Stimulated activated naive CD8-positive, alpha-beta T cell treated with anti-CD3 and anti-CD28 coated beads, Interleukin-15, amount 100 ng/mL, for 72 hours (primary cell): ENCODE results near the gene CRYL1.

Source experiments
- ATAC-seq: fragments of 150-1000 bp; cut with Tn5 transposase; 2 replicates; pipeline ENCODE4 v1.10.0; 2021; ENCODE audit warnings: mild to moderate bottlenecking, moderate library complexity
- DNase-seq, 2 donors: peaks; one replicate each; pipeline ENCODE4 v3.0.0; 2021 to 2022
- H3K27ac Mint-ChIP-seq, 2 donors: one replicate each; pipeline ENCODE4 v1.8.0; 2022; ENCODE audit warnings: mild to moderate bottlenecking in 2 of 2, mixed read lengths in 2 of 2, moderate library complexity in 2 of 2
- H3K27me3 Mint-ChIP-seq: one replicate; pipeline ENCODE4 v1.8.0; 2022; ENCODE audit warnings: mixed read lengths
- H3K4me1 Mint-ChIP-seq: one replicate; pipeline ENCODE4 v1.8.0; 2022; ENCODE audit warnings: mild to moderate bottlenecking, mixed read lengths
- H3K4me3 Mint-ChIP-seq, 2 donors: one replicate each; pipeline ENCODE4 v1.8.0; 2022; ENCODE audit warnings: mild to moderate bottlenecking in 2 of 2, mixed read lengths in 2 of 2, moderate library complexity in 1 of 2
- H3K9me3 Mint-ChIP-seq, 2 donors: one replicate each; pipeline ENCODE4 v1.8.0; 2022; ENCODE audit warnings: mixed read lengths in 2 of 2

Gene CRYL1

DNA sequence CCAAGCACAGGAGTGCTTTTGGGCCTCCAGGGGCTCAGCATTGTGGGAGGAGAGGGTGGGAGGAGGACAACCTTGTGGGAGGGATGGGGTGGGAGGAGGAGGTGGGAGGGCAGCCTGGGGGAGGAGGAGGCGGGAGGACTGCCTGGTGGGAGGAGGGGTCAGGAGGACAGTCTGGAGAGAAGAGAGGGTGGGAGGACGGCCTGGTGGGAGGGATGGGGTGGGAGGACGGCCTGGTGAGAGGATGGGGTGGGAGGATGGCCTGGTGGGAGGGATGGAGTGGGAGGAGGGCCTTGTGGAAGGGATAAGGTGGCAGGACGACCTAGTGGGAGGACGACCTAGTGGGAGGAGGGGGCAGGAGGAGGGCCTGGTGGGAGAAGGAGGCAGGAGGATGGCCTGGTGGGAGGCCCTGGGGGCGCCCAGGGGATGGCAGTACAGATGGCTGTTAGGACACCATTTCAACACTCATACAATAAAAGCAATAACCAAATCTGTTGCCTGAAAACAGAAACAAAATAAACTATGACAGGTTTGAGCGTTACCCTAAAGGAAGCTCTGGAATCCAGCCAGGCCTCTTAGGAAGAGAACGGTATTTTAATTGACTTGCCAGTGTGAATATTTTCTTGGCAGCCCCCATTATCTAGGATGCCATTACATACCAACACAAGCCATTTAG lies 63.7 kb downstream of the CRYL1 start:
- ATAC-seq: peak; percentile 64

DNA sequence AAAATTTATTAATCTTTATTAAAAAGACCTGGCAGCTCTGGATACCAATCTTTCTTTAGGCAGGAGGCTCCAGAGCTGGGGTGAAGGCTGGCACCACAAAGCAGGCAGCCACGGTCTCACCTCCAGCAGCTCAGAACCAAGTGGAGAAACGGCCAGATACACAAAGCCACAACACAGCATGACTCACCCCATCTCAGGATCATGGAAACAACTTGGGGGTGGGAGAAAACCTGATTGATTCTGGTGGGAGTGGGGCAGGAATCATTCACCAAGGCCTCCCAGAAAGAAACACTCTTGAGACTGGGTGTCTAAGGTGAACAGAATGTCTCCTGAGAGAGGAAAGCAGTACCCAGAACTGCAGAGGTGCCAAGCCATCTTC lies 64.2 kb downstream of the CRYL1 start:
- H3K4me3 Mint-ChIP-seq: peak overlapping the region; percentile 32 to 62
- H3K27ac Mint-ChIP-seq: peak overlapping the region; percentile 70 to 83
- no peaks in the 10 kb centered on the region for H3K9me3 Mint-ChIP-seq
- DNase-seq: peak in 1 of 2 donors; percentile 19
- ATAC-seq: peak; percentile 72
- H3K27me3 Mint-ChIP-seq: no peaks in the 10 kb centered on the region
- peaks cover 57% of the 10 kb centered on the region for H3K4me1 Mint-ChIP-seq

More for the DNA sequence above, 63.7 kb downstream of the CRYL1 start:
- no peaks in the 10 kb centered on the region for H3K9me3 Mint-ChIP-seq
- H3K27me3 Mint-ChIP-seq: no peaks in the 10 kb centered on the region
- peak overlapping the region; percentile 48 to 81 for H3K27ac Mint-ChIP-seq
- H3K4me1 Mint-ChIP-seq: peaks cover 52% of the 10 kb centered on the region
- DNase-seq: no peak
- peak overlapping the region in 1 of 2 donors; percentile 15 for H3K4me3 Mint-ChIP-seq

DNA sequence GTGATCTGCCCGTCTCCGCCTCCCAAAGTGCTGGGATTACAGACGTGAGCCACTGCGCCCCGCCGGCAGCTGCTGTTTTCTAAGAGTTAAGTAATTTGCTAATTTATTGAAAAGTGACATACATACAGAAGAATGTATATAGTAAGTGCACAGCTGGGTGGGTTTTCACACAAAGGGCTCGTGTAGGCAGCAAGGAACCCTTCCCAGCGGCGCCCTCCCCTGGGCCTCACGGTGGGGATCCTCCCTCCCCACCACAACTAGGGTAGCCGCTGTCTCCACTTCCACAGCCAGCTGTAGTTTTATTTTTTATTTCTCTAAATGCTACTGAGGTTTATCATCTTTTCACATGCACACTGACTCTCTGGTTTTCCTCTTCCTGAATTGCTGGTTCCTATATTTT lies 64.9 kb downstream of the CRYL1 start:
- DNase-seq (no peak), ATAC-seq (no peak)
- Mint-ChIP-seq H3K4me1 (peaks cover 55% of the 10 kb centered on the region), H3K27ac (peak overlapping the region; percentile 68 to 81), H3K27me3 (no peaks in the 10 kb centered on the region), H3K9me3 (no peaks in the 10 kb centered on the region), H3K4me3 (peak overlapping the region; percentile 16 to 62)

DNA sequence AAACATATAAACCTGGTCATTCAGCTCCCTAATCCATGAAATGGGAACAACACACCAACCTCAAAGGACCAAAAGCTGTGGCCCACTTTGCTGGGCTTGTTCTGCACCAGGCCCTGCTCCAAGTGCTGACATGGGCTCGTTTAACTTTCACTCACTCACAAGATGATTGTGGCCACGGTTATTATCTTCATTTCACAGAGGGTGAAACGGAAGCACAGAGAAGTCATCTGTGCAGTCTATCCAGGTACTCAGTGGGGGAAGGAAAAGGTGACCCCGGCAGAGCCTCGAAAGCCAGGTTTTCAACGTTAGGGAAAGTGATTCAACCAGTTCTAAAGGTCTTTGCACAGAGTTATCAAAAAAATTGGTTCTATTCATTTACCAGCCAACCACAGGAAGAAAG lies 68.0 kb downstream of the CRYL1 start:
- Mint-ChIP-seq H3K27me3 (no peaks in the 10 kb centered on the region), H3K4me1 (peaks cover 43% of the 10 kb centered on the region), H3K27ac (no peak overlapping the region), H3K4me3 (peak overlapping the region in 1 of 2 donors; percentile 29), H3K9me3 (no peaks in the 10 kb centered on the region)
- DNase-seq (no peak), ATAC-seq (no peak)

DNA sequence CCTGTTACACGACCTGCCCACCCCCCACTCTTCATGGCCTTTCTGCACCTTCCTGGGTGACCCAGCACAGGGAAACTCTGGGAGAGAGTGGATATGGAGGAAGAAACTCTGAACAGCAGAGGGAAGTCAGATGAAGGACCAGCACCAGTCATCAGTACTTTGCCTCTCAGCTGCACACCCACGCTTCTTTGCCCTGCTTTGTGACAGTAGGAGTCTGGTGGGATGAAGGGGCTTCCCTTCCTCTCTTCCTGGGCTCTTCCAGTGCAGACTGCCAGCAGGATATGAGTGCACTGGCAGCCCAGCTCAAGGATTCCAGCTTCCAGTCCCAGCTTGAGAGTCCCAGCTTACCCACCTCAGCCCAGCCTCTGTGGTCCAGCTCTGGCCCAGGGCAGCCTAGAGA lies 68.9 kb downstream of the CRYL1 start:
- DNase-seq (no peak), ATAC-seq (no peak)
- Mint-ChIP-seq H3K9me3 (no peaks in the 10 kb centered on the region), H3K27me3 (no peaks in the 10 kb centered on the region), H3K27ac (no peak overlapping the region), H3K4me3 (no peak overlapping the region), H3K4me1 (peaks cover 42% of the 10 kb centered on the region)

DNA sequence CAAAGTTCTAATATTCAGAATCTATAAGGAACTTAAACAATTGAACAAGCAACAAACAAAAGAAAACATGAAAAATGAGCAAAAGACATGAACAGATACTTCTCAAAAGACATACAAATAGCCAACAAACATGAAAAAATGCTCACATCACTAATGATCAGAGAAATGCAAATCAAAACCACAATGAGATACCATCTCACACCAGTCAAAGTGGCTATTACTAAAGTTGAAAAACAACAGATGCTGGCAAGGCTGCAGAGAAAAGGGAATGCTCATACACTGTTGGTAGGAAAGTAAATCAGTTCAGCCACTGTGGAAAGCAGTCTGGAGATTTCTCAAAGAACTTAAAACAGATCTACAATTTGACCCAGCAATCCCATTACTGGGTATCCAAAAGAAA lies 74.3 kb downstream of the CRYL1 start:
- Mint-ChIP-seq H3K4me3 (no peak overlapping the region), H3K27me3 (no peaks in the 10 kb centered on the region), H3K9me3 (peaks cover 16 to 24% of the 10 kb centered on the region in 2 donors), H3K27ac (peak overlapping the region in 1 of 2 donors; percentile 68), H3K4me1 (peaks cover 18% of the 10 kb centered on the region)
- DNase-seq (no peak), ATAC-seq (no peak)

DNA sequence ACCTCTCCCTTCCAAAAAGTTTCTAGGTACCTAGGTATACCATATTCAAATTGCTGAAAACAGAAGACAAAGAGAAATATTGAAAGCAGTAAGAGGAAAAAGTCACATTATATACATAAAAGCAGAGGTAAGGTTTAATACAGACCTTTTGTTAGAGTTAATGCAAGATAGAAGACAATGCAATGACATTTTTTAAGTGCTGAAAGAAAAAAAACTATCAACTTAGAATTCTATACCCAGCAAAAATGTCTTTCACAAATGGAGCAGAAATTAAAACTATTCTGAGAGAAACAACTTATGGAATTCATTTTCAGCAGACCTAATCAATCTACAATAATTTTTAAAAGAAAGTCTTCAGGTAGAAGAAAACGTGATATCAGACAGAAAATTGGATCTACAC lies 77.2 kb downstream of the CRYL1 start:
- Mint-ChIP-seq H3K4me1 (peaks cover 16% of the 10 kb centered on the region), H3K27ac (no peak overlapping the region), H3K4me3 (no peak overlapping the region), H3K27me3 (no peaks in the 10 kb centered on the region), H3K9me3 (peaks cover 16 to 24% of the 10 kb centered on the region in 2 donors)
- ATAC-seq (no peak), DNase-seq (no peak)

DNA sequence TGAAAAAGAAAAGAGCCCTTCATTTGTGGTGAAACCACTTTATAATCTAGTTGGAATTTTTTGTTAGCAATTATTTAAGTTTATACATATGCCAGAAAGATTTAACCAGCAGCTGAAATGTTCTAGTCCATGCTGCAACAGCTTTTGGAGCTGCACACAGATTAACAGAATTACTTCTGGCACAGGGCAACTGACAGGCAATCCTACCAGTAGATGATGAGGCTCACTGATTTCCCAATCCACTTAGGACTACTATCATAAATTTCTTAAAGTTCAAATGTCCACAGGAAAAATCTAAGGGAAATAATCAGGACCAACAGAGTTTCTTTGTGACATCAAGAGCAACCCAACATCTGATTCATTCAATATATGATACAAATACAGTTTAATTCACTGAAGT lies 78.8 kb downstream of the CRYL1 start:
- no peak for ATAC-seq
- Mint-ChIP-seq H3K4me3 (no peak overlapping the region), H3K9me3 (peaks cover 16 to 24% of the 10 kb centered on the region in 2 donors), H3K27ac (no peak overlapping the region), H3K27me3 (no peaks in the 10 kb centered on the region), H3K4me1 (peaks cover 18% of the 10 kb centered on the region)
- DNase-seq: no peak

DNA sequence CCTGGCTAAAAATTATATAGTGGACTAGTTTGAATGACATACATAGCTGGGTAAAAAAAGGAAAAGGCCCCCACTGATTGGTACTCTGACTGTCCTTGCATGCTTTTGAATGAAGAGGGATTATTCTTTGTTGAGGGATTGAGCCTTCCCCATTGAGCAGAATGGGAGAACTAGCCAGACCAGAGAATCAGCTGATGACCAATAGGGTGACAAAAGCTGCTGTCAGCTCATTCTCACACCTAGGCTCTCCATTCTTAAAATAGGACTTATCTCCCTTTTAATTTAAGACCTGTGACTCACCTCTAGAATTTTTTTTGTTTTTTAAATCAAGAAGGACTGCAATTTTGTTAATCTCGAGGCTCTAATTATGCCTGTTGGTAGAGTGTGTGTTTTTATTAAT lies 79.3 kb downstream of the CRYL1 start:
- ATAC-seq: no peak
- H3K4me3 Mint-ChIP-seq: no peak overlapping the region
- no peaks in the 10 kb centered on the region for H3K27me3 Mint-ChIP-seq
- H3K27ac Mint-ChIP-seq: no peak overlapping the region
- peaks cover 15% of the 10 kb centered on the region for H3K4me1 Mint-ChIP-seq
- DNase-seq: no peak
- H3K9me3 Mint-ChIP-seq: peaks cover 16 to 24% of the 10 kb centered on the region in 2 donors

DNA sequence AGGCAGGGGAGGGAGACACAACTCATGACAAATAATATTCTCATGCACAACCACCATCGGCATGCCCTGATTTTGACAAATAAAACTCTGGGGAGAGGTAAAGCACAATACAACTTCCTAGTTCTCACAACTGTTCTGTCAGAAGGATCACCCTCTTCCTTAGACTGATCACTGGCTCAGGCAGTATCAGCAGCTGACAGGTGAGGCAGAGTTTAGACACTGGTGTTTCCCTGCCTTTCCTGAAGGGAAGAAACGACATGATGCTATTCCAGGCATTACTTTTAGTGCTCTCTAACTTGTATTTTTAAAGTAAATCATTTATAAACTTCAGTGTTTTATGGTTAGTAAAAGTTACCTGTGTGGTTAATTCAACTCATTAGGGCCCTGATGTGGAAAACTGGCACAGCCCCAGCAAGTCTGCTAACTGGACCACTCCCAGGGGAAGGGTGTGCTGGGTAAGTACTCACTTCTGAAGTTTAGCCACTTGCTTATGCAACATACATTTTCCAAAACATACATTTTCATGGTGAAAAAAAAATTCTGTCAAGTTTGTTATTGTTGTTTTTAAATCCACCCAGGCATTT lies 82.8 kb downstream of the CRYL1 start:
- Mint-ChIP-seq H3K4me3 (no peak overlapping the region), H3K9me3 (peaks cover 9% of the 10 kb centered on the region in 2 donors), H3K27ac (no peak overlapping the region), H3K4me1 (peaks cover 11% of the 10 kb centered on the region), H3K27me3 (no peaks in the 10 kb centered on the region)
- DNase-seq (no peak), ATAC-seq (no peak)

DNA sequence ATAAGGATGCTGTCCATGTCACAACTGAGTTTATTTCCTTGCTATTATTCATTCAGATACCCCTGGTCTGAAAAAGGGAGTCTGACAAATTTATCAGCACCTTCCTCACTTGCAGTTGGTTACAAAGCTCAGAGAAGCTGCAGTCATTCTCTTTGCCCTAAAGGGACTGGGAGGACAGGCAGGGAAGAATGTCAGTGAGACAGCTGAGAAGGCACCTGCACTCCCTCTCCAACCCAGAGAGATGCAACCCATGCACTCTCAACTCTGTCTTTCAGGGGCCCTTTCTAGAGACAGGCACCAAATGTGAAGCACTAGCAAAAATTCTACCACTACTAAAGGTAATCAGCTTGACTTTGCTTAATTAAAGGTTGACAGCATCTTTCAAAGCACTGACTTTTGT lies 83.3 kb downstream of the CRYL1 start:
- peak overlapping the region in 1 of 2 donors; percentile 48 for H3K27ac Mint-ChIP-seq
- ATAC-seq: no peak
- DNase-seq: no peak

DNA sequence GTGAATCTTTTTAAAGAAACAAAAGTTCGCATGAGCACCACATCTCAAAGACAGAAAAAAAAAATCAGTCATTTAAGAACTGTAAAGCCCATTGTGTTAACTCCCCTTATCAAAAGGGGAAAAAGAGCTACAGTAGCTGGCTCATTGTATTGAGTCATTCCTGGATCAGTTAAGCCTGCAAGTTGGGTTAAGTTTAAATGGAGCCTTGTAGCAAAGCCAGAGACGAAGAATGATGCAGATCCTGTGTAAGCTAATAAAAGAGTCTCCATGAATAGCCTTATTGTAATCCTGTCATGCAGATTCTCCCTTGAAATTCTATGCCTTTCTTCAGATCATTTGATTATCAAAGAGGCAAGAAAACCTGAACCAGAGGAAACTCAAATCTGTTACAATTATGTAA lies 83.8 kb downstream of the CRYL1 start:
- H3K4me3 Mint-ChIP-seq: no peak overlapping the region
- H3K4me1 Mint-ChIP-seq: peaks cover 11% of the 10 kb centered on the region
- no peaks in the 10 kb centered on the region for H3K9me3 Mint-ChIP-seq
- no peak for DNase-seq
- H3K27me3 Mint-ChIP-seq: no peaks in the 10 kb centered on the region
- peak overlapping the region in 1 of 2 donors; percentile 48 for H3K27ac Mint-ChIP-seq
- ATAC-seq: peak; percentile 63

More for the DNA sequence above, 83.3 kb downstream of the CRYL1 start:
- Mint-ChIP-seq H3K4me1 (peaks cover 11% of the 10 kb centered on the region), H3K27me3 (no peaks in the 10 kb centered on the region), H3K9me3 (peaks cover 3% of the 10 kb centered on the region in 2 donors), H3K4me3 (no peak overlapping the region)

DNA sequence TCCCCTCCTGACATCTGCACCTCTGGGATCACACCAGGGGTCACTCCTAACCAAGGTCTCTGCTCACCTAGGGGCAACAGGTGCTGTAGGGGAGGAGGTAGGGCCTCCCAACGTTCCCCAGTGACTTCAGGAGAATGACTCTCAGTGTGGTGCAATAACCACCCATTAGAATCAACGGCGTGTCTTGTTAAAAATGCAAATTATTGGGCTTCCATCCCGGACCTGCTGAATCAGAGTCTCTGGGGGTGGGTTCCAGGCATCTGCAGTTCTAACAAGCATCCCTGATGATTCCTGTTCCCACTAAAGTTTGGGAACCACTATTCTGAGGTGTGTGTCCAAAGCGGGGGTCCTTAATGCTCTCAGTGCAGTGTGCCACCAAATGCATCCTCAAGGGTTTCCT lies 84.6 kb downstream of the CRYL1 start:
- ATAC-seq: no peak
- DNase-seq: no peak
- peaks cover 11% of the 10 kb centered on the region for H3K4me1 Mint-ChIP-seq
- no peaks in the 10 kb centered on the region for H3K9me3 Mint-ChIP-seq
- H3K27me3 Mint-ChIP-seq: no peaks in the 10 kb centered on the region
- H3K27ac Mint-ChIP-seq: no peak overlapping the region
- no peak overlapping the region for H3K4me3 Mint-ChIP-seq

DNA sequence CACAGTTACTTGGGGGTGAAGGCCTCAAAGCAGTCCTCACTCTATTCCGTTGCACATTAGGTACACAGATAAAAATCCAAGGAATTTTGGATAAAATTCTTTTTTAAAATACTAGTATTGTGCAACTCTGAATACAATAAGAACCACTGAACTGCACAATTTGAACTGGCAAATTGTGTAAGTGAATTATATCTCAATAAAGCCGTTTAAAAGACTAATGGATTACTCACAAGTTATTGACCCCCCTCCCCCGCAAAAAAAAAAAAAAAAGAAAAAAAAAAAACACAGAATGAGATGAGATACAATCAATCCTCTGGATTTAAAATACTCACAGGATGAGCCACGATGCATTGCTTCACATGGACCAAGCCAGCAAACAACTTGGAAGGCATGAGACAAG lies 86.4 kb downstream of the CRYL1 start:
- Mint-ChIP-seq H3K27me3 (no peaks in the 10 kb centered on the region), H3K27ac (no peak overlapping the region), H3K4me3 (no peak overlapping the region)

DNA sequence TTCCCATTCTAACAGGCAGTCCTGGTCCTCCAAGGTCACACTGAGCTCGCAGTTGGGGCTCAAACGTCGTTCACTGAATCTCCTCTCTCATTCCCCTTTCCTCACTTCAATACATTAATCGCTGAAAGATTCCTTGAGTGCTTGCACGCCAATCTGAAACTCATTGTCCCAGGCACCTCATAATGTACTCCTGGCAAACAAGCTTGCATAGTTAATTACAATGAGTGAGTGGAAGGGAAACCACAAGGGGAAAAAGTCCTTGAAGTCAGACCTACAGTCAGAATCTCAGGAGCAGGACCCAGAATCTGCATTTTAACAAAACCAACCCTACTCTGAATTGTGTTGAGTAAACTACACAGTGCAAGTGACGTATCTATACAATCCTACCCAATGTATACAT lies 86.9 kb downstream of the CRYL1 start:
- Mint-ChIP-seq H3K27ac (peak overlapping the region in 1 of 2 donors; percentile 10), H3K9me3 (peaks cover 0 to 7% of the 10 kb centered on the region in 2 donors), H3K4me3 (no peak overlapping the region), H3K4me1 (peaks cover 16% of the 10 kb centered on the region), H3K27me3 (no peaks in the 10 kb centered on the region)
- ATAC-seq (no peak), DNase-seq (no peak)

More for the DNA sequence above, 86.4 kb downstream of the CRYL1 start:
- ATAC-seq: no peak
- DNase-seq: no peak
- Mint-ChIP-seq H3K4me1 (peaks cover 16% of the 10 kb centered on the region), H3K9me3 (peaks cover 0 to 7% of the 10 kb centered on the region in 2 donors)

DNA sequence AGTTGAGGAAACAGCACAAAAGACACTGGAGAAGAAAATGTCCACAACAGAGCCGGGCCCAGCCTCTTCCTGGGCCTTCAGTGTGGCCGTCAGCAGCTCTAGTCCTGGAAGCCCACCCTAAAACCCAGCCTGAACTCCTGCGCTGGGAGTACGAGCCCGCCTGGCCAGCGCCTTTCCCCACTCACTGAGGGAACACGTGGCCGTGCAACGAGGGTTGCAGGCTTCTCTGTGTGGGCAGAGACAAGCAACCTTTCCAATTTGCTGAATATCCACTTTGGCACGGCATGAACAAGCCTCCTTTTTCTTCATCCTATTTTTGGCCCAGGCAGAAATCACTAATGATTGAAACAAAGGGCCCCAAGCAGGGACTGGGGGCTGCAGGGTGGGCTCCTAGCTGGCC lies 89.2 kb downstream of the CRYL1 start:
- DNase-seq: no peak
- no peak for ATAC-seq
- no peak overlapping the region for H3K27ac Mint-ChIP-seq
- peaks cover 5% of the 10 kb centered on the region for H3K4me1 Mint-ChIP-seq
- H3K27me3 Mint-ChIP-seq: no peaks in the 10 kb centered on the region
- H3K9me3 Mint-ChIP-seq: peaks cover 0 to 7% of the 10 kb centered on the region in 2 donors
- no peak overlapping the region for H3K4me3 Mint-ChIP-seq
